HEK293 (cell line): Measurements from ENCODE around the gene S1PR1.

Experiments used
- IKZF3 ChIP-seq: fragments of 450-650 bp; IDR thresholded peaks from 2 replicates; pipeline ENCODE4 v1.5.0; 2018; ENCODE audit warnings: missing biosample characterization, mild to moderate bottlenecking, missing genetic modification characterization, moderate library complexity
- KLF1 ChIP-seq: fragments of 450-650 bp; formaldehyde crosslinking; IDR thresholded peaks from 2 replicates; pipeline ENCODE4 v1.5.1; 2016; ENCODE audit warnings: missing biosample characterization, missing genetic modification characterization
- KLF16 ChIP-seq: fragments of 450-650 bp; formaldehyde crosslinking; IDR thresholded peaks from 2 replicates; pipeline ENCODE4 v1.5.1; 2017; ENCODE audit warnings: missing biosample characterization, missing genetic modification characterization
- MZF1 ChIP-seq: fragments of 450-650 bp; formaldehyde crosslinking; IDR thresholded peaks from 2 replicates; pipeline ENCODE4 v1.5.1; 2017; ENCODE audit warnings: missing biosample characterization, missing genetic modification characterization, borderline replicate concordance
- OSR2 ChIP-seq: fragments of 450-650 bp; formaldehyde crosslinking; IDR thresholded peaks from 2 replicates; pipeline ENCODE4 v1.5.1; 2016; ENCODE audit warnings: missing biosample characterization, missing genetic modification characterization
- OVOL3 ChIP-seq: fragments of 450-650 bp; formaldehyde crosslinking; IDR thresholded peaks from 2 replicates; pipeline ENCODE4 v1.5.1; 2016; ENCODE audit warnings: missing biosample characterization, missing genetic modification characterization
- PATZ1 ChIP-seq: fragments of 450-650 bp; formaldehyde crosslinking; IDR thresholded peaks from 2 replicates; pipeline ENCODE4 v1.5.1; 2016; ENCODE audit warnings: missing biosample characterization, missing genetic modification characterization
- PRDM1 ChIP-seq: fragments of 450-650 bp; formaldehyde crosslinking; IDR thresholded peaks from 2 replicates; pipeline ENCODE4; 2016; ENCODE audit warnings: missing biosample characterization, missing genetic modification characterization
- PRDM6 ChIP-seq: fragments of 450-650 bp; formaldehyde crosslinking; IDR thresholded peaks from 2 replicates; pipeline ENCODE4 v1.5.1; 2017; ENCODE audit warnings: missing biosample characterization, missing genetic modification characterization
- TRIM28 ChIP-seq: IDR thresholded peaks from 2 replicates; pipeline ENCODE4 v1.6.1; 2011; ENCODE audit warnings: low read length, control low read depth, borderline replicate concordance
- ZEB2 ChIP-seq: fragments of 450-650 bp; formaldehyde crosslinking; IDR thresholded peaks from 2 replicates; pipeline ENCODE4 v1.5.1; 2016; ENCODE audit warnings: missing biosample characterization, missing genetic modification characterization
- ZFP69B ChIP-seq: fragments of 450-650 bp; formaldehyde crosslinking; IDR thresholded peaks from 2 replicates; pipeline ENCODE4 v1.5.1; 2016; ENCODE audit warnings: missing biosample characterization, missing genetic modification characterization
- ZNF175 ChIP-seq: fragments of 450-650 bp; formaldehyde crosslinking; IDR thresholded peaks from 2 replicates; pipeline ENCODE4 v1.5.1; 2016; ENCODE audit warnings: missing biosample characterization, missing genetic modification characterization
- ZNF2 ChIP-seq: fragments of 450-650 bp; formaldehyde crosslinking; IDR thresholded peaks from 2 replicates; pipeline ENCODE4 v1.5.1; 2016; ENCODE audit warnings: missing biosample characterization, missing genetic modification characterization
- ZNF335 ChIP-seq: fragments of 450-650 bp; formaldehyde crosslinking; conservative IDR thresholded peaks from 2 replicates; pipeline ENCODE4 v1.5.1; 2016; ENCODE audit warnings: missing biosample characterization, missing genetic modification characterization
- ZNF341 ChIP-seq: fragments of 450-650 bp; formaldehyde crosslinking; IDR thresholded peaks from 2 replicates; pipeline ENCODE4; 2016; ENCODE audit warnings: low read depth, missing biosample characterization, missing genetic modification characterization
- ZNF521 ChIP-seq: fragments of 450-650 bp; formaldehyde crosslinking; IDR thresholded peaks from 2 replicates; pipeline ENCODE4 v1.5.1; 2017; ENCODE audit warnings: missing biosample characterization, mild to moderate bottlenecking, missing genetic modification characterization
- ZNF530 ChIP-seq: fragments of 450-650 bp; formaldehyde crosslinking; IDR thresholded peaks from 2 replicates; pipeline ENCODE4 v1.5.1; 2016; ENCODE audit warnings: low read depth, missing biosample characterization, missing genetic modification characterization
- ZNF571 ChIP-seq: fragments of 450-650 bp; formaldehyde crosslinking; IDR thresholded peaks from 2 replicates; pipeline ENCODE4 v1.5.0; 2017; ENCODE audit warnings: missing biosample characterization, missing genetic modification characterization
- ZNF596 ChIP-seq: fragments of 450-650 bp; IDR thresholded peaks from 2 replicates; pipeline ENCODE4 v1.5.0; 2018; ENCODE audit warnings: missing biosample characterization, mild to moderate bottlenecking, missing genetic modification characterization, moderate library complexity
- ZNF600 ChIP-seq: fragments of 450-650 bp; formaldehyde crosslinking; IDR thresholded peaks from 2 replicates; pipeline ENCODE4 v1.5.1; 2016; ENCODE audit warnings: missing biosample characterization, missing genetic modification characterization
- ZNF610 ChIP-seq: fragments of 450-650 bp; formaldehyde crosslinking; IDR thresholded peaks from 2 replicates; pipeline ENCODE4 v1.5.1; 2016; ENCODE audit warnings: missing biosample characterization, missing genetic modification characterization, borderline replicate concordance
- ZNF629 ChIP-seq: fragments of 450-650 bp; formaldehyde crosslinking; IDR thresholded peaks from 2 replicates; pipeline ENCODE4 v1.5.1; 2017; ENCODE audit warnings: missing biosample characterization, missing genetic modification characterization
- ZSCAN30 ChIP-seq: fragments of 450-650 bp; IDR thresholded peaks from 2 replicates; pipeline ENCODE4 v1.5.1; 2018; ENCODE audit warnings: missing biosample characterization, mild to moderate bottlenecking, missing genetic modification characterization, moderate library complexity
- ZXDB ChIP-seq: fragments of 450-650 bp; formaldehyde crosslinking; IDR thresholded peaks from 2 replicates; pipeline ENCODE4 v1.5.1; 2016; ENCODE audit warnings: missing biosample characterization, missing genetic modification characterization
- TF ChIP-seq, protein P1 (sequence below): fragments of 450-650 bp; IDR thresholded peaks from 2 replicates; pipeline ENCODE4 v1.5.1; 2018; ENCODE audit warnings: missing biosample characterization, mild to moderate bottlenecking, missing genetic modification characterization
- TF ChIP-seq, protein P2 (sequence below): fragments of 450-650 bp; formaldehyde crosslinking; IDR thresholded peaks from 2 replicates; pipeline ENCODE4 v1.5.1; 2016; ENCODE audit warnings: missing biosample characterization, missing genetic modification characterization
- TF ChIP-seq, protein P3 (sequence below): fragments of 450-650 bp; formaldehyde crosslinking; IDR thresholded peaks from 2 replicates; pipeline ENCODE4 v1.5.1; 2016; ENCODE audit warnings: missing biosample characterization, missing genetic modification characterization
- TF ChIP-seq, protein P4 (sequence below): fragments of 450-650 bp; formaldehyde crosslinking; IDR thresholded peaks from 2 replicates; pipeline ENCODE4 v1.5.1; 2017; ENCODE audit warnings: missing biosample characterization, missing genetic modification characterization

Gene S1PR1

GRCh38 chr1:101253976-101254674, 17.3 kb downstream of the S1PR1 start (continued):
- TF ChIP-seq, protein P1, sequence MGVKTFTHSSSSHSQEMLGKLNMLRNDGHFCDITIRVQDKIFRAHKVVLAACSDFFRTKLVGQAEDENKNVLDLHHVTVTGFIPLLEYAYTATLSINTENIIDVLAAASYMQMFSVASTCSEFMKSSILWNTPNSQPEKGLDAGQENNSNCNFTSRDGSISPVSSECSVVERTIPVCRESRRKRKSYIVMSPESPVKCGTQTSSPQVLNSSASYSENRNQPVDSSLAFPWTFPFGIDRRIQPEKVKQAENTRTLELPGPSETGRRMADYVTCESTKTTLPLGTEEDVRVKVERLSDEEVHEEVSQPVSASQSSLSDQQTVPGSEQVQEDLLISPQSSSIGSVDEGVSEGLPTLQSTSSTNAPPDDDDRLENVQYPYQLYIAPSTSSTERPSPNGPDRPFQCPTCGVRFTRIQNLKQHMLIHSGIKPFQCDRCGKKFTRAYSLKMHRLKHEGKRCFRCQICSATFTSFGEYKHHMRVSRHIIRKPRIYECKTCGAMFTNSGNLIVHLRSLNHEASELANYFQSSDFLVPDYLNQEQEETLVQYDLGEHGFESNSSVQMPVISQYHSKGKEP = peak; percentile 6; the same call in 1 of the 2 replicates
- TF ChIP-seq, protein P2, sequence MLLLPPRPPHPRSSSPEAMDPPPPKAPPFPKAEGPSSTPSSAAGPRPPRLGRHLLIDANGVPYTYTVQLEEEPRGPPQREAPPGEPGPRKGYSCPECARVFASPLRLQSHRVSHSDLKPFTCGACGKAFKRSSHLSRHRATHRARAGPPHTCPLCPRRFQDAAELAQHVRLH (tag by site-specific recombination) = 0 out of 2 replicates have a peak, but pooled peaks have one; percentile 26
- TF ChIP-seq ZFP69B (tag by site-specific recombination) (no peak), KLF1 (tag by site-specific recombination) (0 out of 2 replicates have a peak, but pooled peaks have one; percentile 18), ZSCAN30 (tag by site-specific recombination) (peak; percentile 30; the same call in 1 of the 2 replicates), ZNF629 (tag by site-specific recombination) (peak; percentile 45), PRDM6 (tag by site-specific recombination) (peak; percentile 89), KLF16 (tag by site-specific recombination) (no peak), OVOL3 (tag by site-specific recombination) (peak; percentile 26; the same call in 1 of the 2 replicates), ZNF2 (peak; percentile 34; the same call in 1 of the 2 replicates), ZNF335 (no peak), ZNF341 (tag by site-specific recombination) (peak; percentile 73), ZNF600 (tag by site-specific recombination) (peak; percentile 76), ZNF596 (tag by site-specific recombination) (peak; percentile 86), PRDM1 (tag by site-specific recombination) (peak; percentile 82), ZXDB (tag by site-specific recombination) (peak; percentile 53; the same call in 1 of the 2 replicates), ZNF530 (tag by site-specific recombination) (no peak), TRIM28 (peak; percentile 93), OSR2 (tag by site-specific recombination) (peak; percentile 48), ZNF571 (no peak), MZF1 (peak; percentile 93), ZNF175 (tag by site-specific recombination) (no peak), ZNF521 (tag by site-specific recombination) (no peak), IKZF3 (tag by site-specific recombination) (peak; percentile 48; the same call in 1 of the 2 replicates), ZNF610 (tag by site-specific recombination) (no peak), PATZ1 (tag by site-specific recombination) (no peak), ZEB2 (tag by site-specific recombination) (peak; percentile 72)
- TF ChIP-seq, protein P3, sequence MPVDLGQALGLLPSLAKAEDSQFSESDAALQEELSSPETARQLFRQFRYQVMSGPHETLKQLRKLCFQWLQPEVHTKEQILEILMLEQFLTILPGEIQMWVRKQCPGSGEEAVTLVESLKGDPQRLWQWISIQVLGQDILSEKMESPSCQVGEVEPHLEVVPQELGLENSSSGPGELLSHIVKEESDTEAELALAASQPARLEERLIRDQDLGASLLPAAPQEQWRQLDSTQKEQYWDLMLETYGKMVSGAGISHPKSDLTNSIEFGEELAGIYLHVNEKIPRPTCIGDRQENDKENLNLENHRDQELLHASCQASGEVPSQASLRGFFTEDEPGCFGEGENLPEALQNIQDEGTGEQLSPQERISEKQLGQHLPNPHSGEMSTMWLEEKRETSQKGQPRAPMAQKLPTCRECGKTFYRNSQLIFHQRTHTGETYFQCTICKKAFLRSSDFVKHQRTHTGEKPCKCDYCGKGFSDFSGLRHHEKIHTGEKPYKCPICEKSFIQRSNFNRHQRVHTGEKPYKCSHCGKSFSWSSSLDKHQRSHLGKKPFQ (tag by site-specific recombination) = 0 out of 2 replicates have a peak, but pooled peaks have one; percentile 51
- TF ChIP-seq, protein P4, sequence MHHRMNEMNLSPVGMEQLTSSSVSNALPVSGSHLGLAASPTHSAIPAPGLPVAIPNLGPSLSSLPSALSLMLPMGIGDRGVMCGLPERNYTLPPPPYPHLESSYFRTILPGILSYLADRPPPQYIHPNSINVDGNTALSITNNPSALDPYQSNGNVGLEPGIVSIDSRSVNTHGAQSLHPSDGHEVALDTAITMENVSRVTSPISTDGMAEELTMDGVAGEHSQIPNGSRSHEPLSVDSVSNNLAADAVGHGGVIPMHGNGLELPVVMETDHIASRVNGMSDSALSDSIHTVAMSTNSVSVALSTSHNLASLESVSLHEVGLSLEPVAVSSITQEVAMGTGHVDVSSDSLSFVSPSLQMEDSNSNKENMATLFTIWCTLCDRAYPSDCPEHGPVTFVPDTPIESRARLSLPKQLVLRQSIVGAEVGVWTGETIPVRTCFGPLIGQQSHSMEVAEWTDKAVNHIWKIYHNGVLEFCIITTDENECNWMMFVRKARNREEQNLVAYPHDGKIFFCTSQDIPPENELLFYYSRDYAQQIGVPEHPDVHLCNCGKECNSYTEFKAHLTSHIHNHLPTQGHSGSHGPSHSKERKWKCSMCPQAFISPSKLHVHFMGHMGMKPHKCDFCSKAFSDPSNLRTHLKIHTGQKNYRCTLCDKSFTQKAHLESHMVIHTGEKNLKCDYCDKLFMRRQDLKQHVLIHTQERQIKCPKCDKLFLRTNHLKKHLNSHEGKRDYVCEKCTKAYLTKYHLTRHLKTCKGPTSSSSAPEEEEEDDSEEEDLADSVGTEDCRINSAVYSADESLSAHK (tag by site-specific recombination) = 0 out of 2 replicates have a peak, but pooled peaks have one; percentile 19
